Measurements from ENCODE around the gene LGR6.

DNA sequence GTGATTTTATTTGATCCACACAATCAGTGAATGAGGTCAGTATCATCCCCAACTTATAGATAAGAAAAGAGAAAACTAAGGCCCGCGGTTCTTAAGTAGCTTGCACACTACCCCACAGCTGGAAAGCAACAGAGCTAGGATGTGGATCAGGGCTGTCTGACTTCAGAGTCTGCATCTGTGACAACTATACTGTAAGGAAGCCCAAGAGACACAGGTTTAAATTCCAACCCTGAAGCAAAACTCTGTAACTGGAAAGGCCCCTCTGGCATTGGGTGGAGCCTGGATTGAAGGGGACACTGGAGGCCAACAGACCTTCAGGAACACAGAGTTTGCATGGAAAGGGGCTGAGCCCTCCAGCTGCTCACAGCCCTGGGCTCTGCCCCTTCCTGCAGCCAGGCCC is 40.2 kb downstream of the LGR6 start:
- TF ChIP-seq, protein P1, sequence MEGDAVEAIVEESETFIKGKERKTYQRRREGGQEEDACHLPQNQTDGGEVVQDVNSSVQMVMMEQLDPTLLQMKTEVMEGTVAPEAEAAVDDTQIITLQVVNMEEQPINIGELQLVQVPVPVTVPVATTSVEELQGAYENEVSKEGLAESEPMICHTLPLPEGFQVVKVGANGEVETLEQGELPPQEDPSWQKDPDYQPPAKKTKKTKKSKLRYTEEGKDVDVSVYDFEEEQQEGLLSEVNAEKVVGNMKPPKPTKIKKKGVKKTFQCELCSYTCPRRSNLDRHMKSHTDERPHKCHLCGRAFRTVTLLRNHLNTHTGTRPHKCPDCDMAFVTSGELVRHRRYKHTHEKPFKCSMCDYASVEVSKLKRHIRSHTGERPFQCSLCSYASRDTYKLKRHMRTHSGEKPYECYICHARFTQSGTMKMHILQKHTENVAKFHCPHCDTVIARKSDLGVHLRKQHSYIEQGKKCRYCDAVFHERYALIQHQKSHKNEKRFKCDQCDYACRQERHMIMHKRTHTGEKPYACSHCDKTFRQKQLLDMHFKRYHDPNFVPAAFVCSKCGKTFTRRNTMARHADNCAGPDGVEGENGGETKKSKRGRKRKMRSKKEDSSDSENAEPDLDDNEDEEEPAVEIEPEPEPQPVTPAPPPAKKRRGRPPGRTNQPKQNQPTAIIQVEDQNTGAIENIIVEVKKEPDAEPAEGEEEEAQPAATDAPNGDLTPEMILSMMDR (IDR thresholded peaks at IDR 0.05), result no peak
- TF ChIP-seq REST (IDR thresholded peaks at IDR 0.05; ENCODE audit: insufficient read depth in 1 of 2, low read depth in 2 of 2, low read length in 1 of 2), result no peak

Measured in Panc1 (cell line).